GM12878 (cell line): ENCODE data around the gene MEGF11. TPM values are rescaled to one million over a fixed set of nuclear protein-coding genes. Genes with fewer than 3 reads are reported as not detected.

ENCODE experiments used
- ATAC-seq: fragments of 200-7000 bp; cut with Tn5 transposase; 3 replicates; pipeline ENCODE4 v1.9.1; 2020; ENCODE audit warnings: mild to moderate bottlenecking, moderate library complexity
- BruUV-seq: library from RNA; stranded (reverse); fragments of 400-500 nt; replicated peaks from 2 replicates; lab custom pipeline; 2021; lab: Mats Ljungman, UMichigan
- CTCF ChIA-PET: fragments of 300-600 bp; sonication (Branson Sonifier 250); formaldehyde crosslinking; extraction: SDS; loops from one replicate; lab custom pipeline; 2021; ENCODE audit warnings: inconsistent platforms; lab: Yijun Ruan, JAX
- POLR2A ChIA-PET: fragments of 350-600 bp; formaldehyde crosslinking; extraction: SDS; loops from one replicate; lab custom pipeline; 2021; ENCODE audit warnings: inconsistent platforms; lab: Charles Lee
- RAD21 ChIA-PET: fragments of 300-600 bp; sonication (Branson Sonifier 250); formaldehyde crosslinking; loops from one replicate; lab custom pipeline; 2023; ENCODE audit warnings: antibody characterized with exemption; ENCODE audit not compliant: unreplicated experiment; lab: Charles Lee
- SMC1A ChIA-PET: fragments of 300-600 bp; sonication (Branson Sonifier 250); formaldehyde crosslinking; loops from one replicate; lab custom pipeline; 2023; ENCODE audit not compliant: unreplicated experiment, uncharacterized antibody; lab: Charles Lee
- DNase-seq: peaks from one replicate; pipeline ENCODE4 v3.0.0-alpha.2; 2011; ENCODE audit warnings: low read depth, low spot score
- FAIRE-seq: peaks from 3 replicates; lab custom pipeline; 2011; peaks lifted over from hg19 to GRCh38; lab: Jason Lieb, UNC
- H2AFZ ChIP-seq: 2 replicates; pipeline ENCODE4 v1.6.0; 2011; ENCODE audit warnings: low read depth, low read length, control low read depth; ENCODE audit not compliant: control insufficient read depth
- H3K27ac ChIP-seq: 2 replicates; pipeline ENCODE4 v1.5.1; 2011; ENCODE audit warnings: control low read depth; ENCODE audit not compliant: control insufficient read depth, insufficient read depth
- H3K27me3 ChIP-seq, 2 experiments: replicated peaks in 1 of 2; 2 replicates each; pipeline versions ENCODE4 v1.6.0 to v1.6.1; 2011; ENCODE audit warnings: low read length in 1 of 2; ENCODE audit not compliant: control insufficient read depth in 2 of 2, insufficient read depth in 2 of 2
- H3K36me3 ChIP-seq, 2 experiments: 2 replicates each; pipeline ENCODE4 v1.5.1; 2011; ENCODE audit warnings: low read length in 1 of 2; ENCODE audit not compliant: control insufficient read depth in 2 of 2, insufficient read depth in 2 of 2
- H3K4me1 ChIP-seq: 2 replicates; pipeline ENCODE4 v1.6.1; 2011; ENCODE audit warnings: mild to moderate bottlenecking, low read length, moderate library complexity, mixed read lengths; ENCODE audit not compliant: control insufficient read depth, insufficient read depth
- H3K4me2 ChIP-seq: 2 replicates; pipeline ENCODE4 v1.6.0; 2011; ENCODE audit warnings: control low read depth; ENCODE audit not compliant: control insufficient read depth, insufficient read depth
- H3K4me3 ChIP-seq: fragments of 200-600 bp; sonication (generic); 2 replicates; pipeline ENCODE4 v1.5.1; 2016
- H3K79me2 ChIP-seq: 2 replicates; pipeline ENCODE4 v1.6.0; 2011; ENCODE audit warnings: low read length; ENCODE audit not compliant: control insufficient read depth, insufficient read depth
- H3K9ac ChIP-seq: 2 replicates; pipeline ENCODE4 v1.8.0; 2011; ENCODE audit warnings: low read length, control low read depth, mixed read lengths; ENCODE audit not compliant: control insufficient read depth, insufficient read depth
- H3K9me3 ChIP-seq: replicated peaks from 3 replicates; pipeline ENCODE4 v1.5.1; 2011; ENCODE audit warnings: mild to moderate bottlenecking, low read length; ENCODE audit not compliant: control insufficient read depth, insufficient read depth
- H4K20me1 ChIP-seq: 2 replicates; pipeline ENCODE4 v1.6.0; 2011; ENCODE audit not compliant: control insufficient read depth, insufficient read depth
- ASH2L ChIP-seq: fragments of 300-600, 200-600 bp; sonication (generic); IDR thresholded peaks from 2 replicates; pipeline ENCODE4 v1.6.1; 2017; ENCODE audit warnings: low read depth, mild to moderate bottlenecking, borderline replicate concordance
- BCL3 ChIP-seq: IDR thresholded peaks from 2 replicates; pipeline ENCODE4 v1.6.1; 2011; ENCODE audit warnings: borderline replicate concordance, low read depth, mild to moderate bottlenecking, moderate library complexity, low read length; ENCODE audit not compliant: insufficient read depth, poor library complexity, severe bottlenecking
- CBFB ChIP-seq: IDR thresholded peaks from 2 replicates; pipeline ENCODE4 v1.6.1; 2016; ENCODE audit warnings: antibody characterized with exemption, low read depth
- E2F8 ChIP-seq: fragments of 450-650 bp; IDR thresholded peaks from 2 replicates; pipeline ENCODE4 v1.6.1; 2018; ENCODE audit warnings: mild to moderate bottlenecking, low read depth, moderate library complexity; ENCODE audit not compliant: partially characterized antibody
- MTA2 ChIP-seq: fragments of 450-650 bp; IDR thresholded peaks from 2 replicates; pipeline ENCODE4 v1.6.1; 2016; ENCODE audit warnings: low read depth, mild to moderate bottlenecking, moderate library complexity
- MXI1 ChIP-seq: fragments of 150-350 bp; IDR thresholded peaks from 2 replicates; pipeline ENCODE4 v1.6.1; 2011; ENCODE audit warnings: low read depth, mild to moderate bottlenecking, inconsistent platforms, low read length, improper control_type of control experiment
- NRF1 ChIP-seq: conservative IDR thresholded peaks from 2 replicates; pipeline ENCODE4 v1.6.1; 2011; ENCODE audit warnings: mild to moderate bottlenecking, low read depth, low read length, improper control_type of control experiment
- POLR2AphosphoS2 ChIP-seq: IDR thresholded peaks from 2 replicates; pipeline ENCODE4 v1.6.1; 2011; ENCODE audit warnings: low read depth, mild to moderate bottlenecking, low read length, improper control_type of control experiment, moderate library complexity
- POU2F2 ChIP-seq: IDR thresholded peaks from 3 replicates; pipeline ENCODE4 v1.6.1; 2011; ENCODE audit warnings: low read depth, mild to moderate bottlenecking, low read length, borderline replicate concordance
- RFX5 ChIP-seq: IDR thresholded peaks from 2 replicates; pipeline ENCODE4 v1.6.1; 2011; ENCODE audit warnings: low read depth, low read length, improper control_type of control experiment
- SREBF2 ChIP-seq: IDR thresholded peaks from 2 replicates; pipeline ENCODE4 v1.6.1; 2012; ENCODE audit warnings: mild to moderate bottlenecking, low read length
- ZBTB11 ChIP-seq: fragments of 450-650 bp; formaldehyde crosslinking; IDR thresholded peaks from 2 replicates; pipeline ENCODE4 v1.5.0; 2022; ENCODE audit warnings: mild to moderate bottlenecking, missing genetic modification characterization
- WGBS: methylation state at CpG from one replicate; pipeline ENCODE4 v1.1.6; 2016; ENCODE audit warnings: low lambda C conversion rate; ENCODE audit not compliant: insufficient replicate concordance, insufficient coverage; ENCODE audit errors: missing lambda C conversion rate; 5-methylcytosine and 5-hydroxymethylcytosine counted together
- in situ Hi-C: fragments of 300-500 bp; cut with MboI; formaldehyde crosslinking; loops from 9 replicates; pipeline ENCODE4 v1.14.3; 2018; ENCODE audit warnings: mixed read lengths
- intact Hi-C: fragments of 100-400 bp; cut with micrococcal nuclease; formaldehyde crosslinking; loops from one replicate; pipeline ENCODE4 v1.14.2; 2022; ENCODE audit not compliant: unreplicated experiment
- polyA plus RNA-seq, 11 experiments: library from polyadenylated mRNA; depleted of rRNA in 4 of 11; unstranded in 6 of 11; stranded (reverse) in 5 of 11; fragments of >200 nt; fragmentation: Nextera tagmentation in 4 of 11; fragmentation: Illumina TruSeq in 1 of 11; extraction: Ambion mirVana in 4 of 11; extraction: Trizol in 1 of 11; gene quantifications; 1 replicate in 1 of 11; 2 replicates in 10 of 11; pipeline versions ENCODE4 v1.2.1 to v1.2.3, GENCODE V29; 2011 to 2016; ENCODE audit warnings: inconsistent platforms in 2 of 11, missing spikeins in 2 of 11, low read depth in 1 of 11
- total RNA-seq, 4 experiments: library from RNA; depleted of rRNA in 3 of 4; stranded (reverse); fragments of >200 nt in 3 of 4; fragmentation: Illumina TruSeq in 1 of 4; extraction: Trizol in 1 of 4; gene quantifications; 2 replicates each; pipeline versions ENCODE4 v1.2.1 to v1.2.3, GENCODE V29; 2013 to 2021
- TF ChIP-seq, protein P1 (sequence below): IDR thresholded peaks from 2 replicates; pipeline ENCODE4 v1.6.1; 2011; ENCODE audit warnings: low read depth, low read length, improper control_type of control experiment, borderline replicate concordance

Gene MEGF11
- total and polyA plus RNA-seq, 10 of the 15 experiments (the other 5 are each of a cell fraction or from before 2014, with no cell fraction given) = 0.03 to 1.7 (median 0.49) TPM

DNA sequence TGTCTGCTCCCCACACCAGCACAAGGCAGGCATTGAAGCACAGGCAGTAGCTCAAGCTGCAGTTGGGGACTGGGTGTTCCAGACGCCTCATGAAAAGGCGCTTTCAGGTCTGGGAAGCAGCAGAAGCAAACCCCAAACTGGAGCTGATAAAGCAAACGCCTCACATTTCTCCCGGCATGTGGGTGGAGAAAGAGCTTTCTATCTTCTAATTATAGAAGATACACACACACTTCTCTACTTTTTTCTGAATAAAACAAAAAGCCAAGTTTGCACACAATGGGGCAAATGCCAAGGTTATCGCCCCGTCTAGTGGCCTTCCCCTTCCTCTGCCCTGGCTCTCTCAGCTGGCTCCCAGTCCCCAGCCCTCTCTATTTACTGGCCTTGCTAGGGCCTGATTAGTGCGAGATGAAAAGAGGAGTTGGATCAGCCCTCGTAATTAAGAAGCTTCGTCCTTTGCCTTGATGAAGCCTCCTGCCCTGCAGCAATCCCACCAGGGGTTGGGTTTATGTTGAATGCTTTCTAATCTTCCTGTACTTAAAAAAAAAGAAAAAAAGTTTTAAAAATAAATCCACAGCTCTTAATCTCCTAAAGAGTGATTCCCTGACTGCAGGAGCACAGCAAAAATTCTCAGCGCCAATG is 120.2 kb downstream of the MEGF11 start (continued):
- TF ChIP-seq BCL3 = no peak
- TF ChIP-seq, protein P1, sequence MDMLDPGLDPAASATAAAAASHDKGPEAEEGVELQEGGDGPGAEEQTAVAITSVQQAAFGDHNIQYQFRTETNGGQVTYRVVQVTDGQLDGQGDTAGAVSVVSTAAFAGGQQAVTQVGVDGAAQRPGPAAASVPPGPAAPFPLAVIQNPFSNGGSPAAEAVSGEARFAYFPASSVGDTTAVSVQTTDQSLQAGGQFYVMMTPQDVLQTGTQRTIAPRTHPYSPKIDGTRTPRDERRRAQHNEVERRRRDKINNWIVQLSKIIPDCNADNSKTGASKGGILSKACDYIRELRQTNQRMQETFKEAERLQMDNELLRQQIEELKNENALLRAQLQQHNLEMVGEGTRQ = no peak

DNA sequence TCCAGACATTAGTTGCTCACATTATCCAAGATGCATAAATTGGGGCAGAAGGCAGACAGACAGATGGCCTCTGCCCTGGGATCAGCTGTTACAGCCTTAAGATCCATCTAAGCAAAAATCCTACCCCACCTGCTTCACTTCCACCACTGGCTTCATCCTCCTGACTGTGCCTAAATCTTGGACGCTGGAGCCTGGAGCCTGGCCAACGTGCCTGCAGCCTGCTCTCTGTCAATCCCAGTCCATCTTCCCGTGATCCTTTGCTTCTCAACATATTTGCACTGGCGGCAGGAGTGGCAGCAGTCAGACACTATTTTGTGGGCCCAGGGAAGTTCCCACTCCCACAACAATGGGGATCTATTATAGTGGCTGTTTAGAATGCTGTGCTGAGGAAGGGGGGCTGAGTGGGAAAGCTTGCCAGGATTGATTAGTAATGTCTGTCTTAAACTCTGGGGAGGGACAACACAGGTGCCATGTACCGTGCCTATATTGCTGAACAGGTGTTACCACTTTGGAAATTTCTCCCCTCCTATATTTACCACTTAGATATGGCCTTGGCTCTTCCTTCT is 121.2 kb downstream of the MEGF11 start:
- in situ Hi-C loops = no loop called here
- FAIRE-seq (no peak), DNase-seq (no peak), ATAC-seq (no peak)
- BruUV-seq = no TSS peak
- Histone ChIP-seq H3K27me3 (no peaks in the 10 kb centered on the region; a peak in 1 of 4 replicates), H3K9ac (no peak overlapping the region), H4K20me1 (0 out of 2 replicates have a peak, but pooled peaks cover 2% of the 10 kb centered on the region), H3K4me3 (no peak overlapping the region), H3K9me3 (no peaks in the 10 kb centered on the region), H3K4me2 (no peak overlapping the region), H3K36me3 (no peaks in the 10 kb centered on the region), H2AFZ (no peak overlapping the region), H3K27ac (no peak overlapping the region), H3K79me2 (no peaks in the 10 kb centered on the region), H3K4me1 (no peaks in the 10 kb centered on the region)
- RAD21 ChIA-PET = interaction anchor here (0.9 kb wide), 1 partner anchor 365 kb away, joined by 3 read pairs; the partner anchor contains the start of gene SNAPC5
- SMC1A ChIA-PET = no interaction called here
- WGBS = 18% methylated on average over 5 of the region's 5 CpGs
- CTCF ChIA-PET = no interaction called here
- POLR2A ChIA-PET = no interaction called here
- intact Hi-C loops = no loop called here
- TF ChIP-seq POLR2AphosphoS2 = no peak
- TF ChIP-seq MTA2 = no peak
- TF ChIP-seq ASH2L = no peak
- no peak for TF ChIP-seq ZBTB11 (CRISPR knock-in tag)
- TF ChIP-seq CBFB = no peak
- TF ChIP-seq RFX5 = no peak
- no peak for TF ChIP-seq SREBF2
- TF ChIP-seq POU2F2 = no peak
- TF ChIP-seq E2F8 = no peak
- no peak for TF ChIP-seq NRF1
- no peak for TF ChIP-seq MXI1
